Neural crest cell (in vitro differentiated cells): Measurements from ENCODE around the gene AATK. TPM values are rescaled to one million over a fixed set of nuclear protein-coding genes. Genes with fewer than 3 reads are reported as not detected.

Experiments
- DNase-seq: peaks from one replicate; pipeline ENCODE4 v3.0.0; 2021; ENCODE audit warnings: low read depth, mixed read lengths, low spot score
- H3K27ac Mint-ChIP-seq: one replicate; pipeline ENCODE4 v1.8.0; 2021; ENCODE audit warnings: mild to moderate bottlenecking, mixed read lengths; ENCODE audit not compliant: unreplicated experiment
- H3K27me3 Mint-ChIP-seq: 2 replicates; pipeline ENCODE4 v1.8.0; 2021; ENCODE audit warnings: low read depth, mild to moderate bottlenecking, mixed read lengths
- H3K36me3 Mint-ChIP-seq: 2 replicates; pipeline ENCODE4 v1.8.0; 2021; ENCODE audit warnings: low read depth, mild to moderate bottlenecking, mixed read lengths
- H3K4me1 Mint-ChIP-seq: 2 replicates; pipeline ENCODE4 v1.8.0; 2021; ENCODE audit warnings: mixed read lengths
- H3K4me3 Mint-ChIP-seq: one replicate; pipeline ENCODE4 v1.8.0; 2021; ENCODE audit warnings: mild to moderate bottlenecking, mixed read lengths
- H3K9me3 Mint-ChIP-seq: 2 replicates; pipeline ENCODE4 v1.8.0; 2021; ENCODE audit warnings: mixed read lengths
- total RNA-seq: library from RNA; stranded (reverse); gene quantifications from 2 replicates; pipeline ENCODE4 v1.2.1, GENCODE V29; 2021
- TF ChIP-seq, protein P1 (sequence below): fragments of 200-600 bp; sonication (generic); conservative IDR thresholded peaks from 2 replicates; pipeline ENCODE4 v1.5.0; 2021; ENCODE audit warnings: antibody characterized with exemption, mild to moderate bottlenecking

AATK gene
- total RNA-seq, 1 donor from 2014 or later = 6.0 TPM

DNA sequence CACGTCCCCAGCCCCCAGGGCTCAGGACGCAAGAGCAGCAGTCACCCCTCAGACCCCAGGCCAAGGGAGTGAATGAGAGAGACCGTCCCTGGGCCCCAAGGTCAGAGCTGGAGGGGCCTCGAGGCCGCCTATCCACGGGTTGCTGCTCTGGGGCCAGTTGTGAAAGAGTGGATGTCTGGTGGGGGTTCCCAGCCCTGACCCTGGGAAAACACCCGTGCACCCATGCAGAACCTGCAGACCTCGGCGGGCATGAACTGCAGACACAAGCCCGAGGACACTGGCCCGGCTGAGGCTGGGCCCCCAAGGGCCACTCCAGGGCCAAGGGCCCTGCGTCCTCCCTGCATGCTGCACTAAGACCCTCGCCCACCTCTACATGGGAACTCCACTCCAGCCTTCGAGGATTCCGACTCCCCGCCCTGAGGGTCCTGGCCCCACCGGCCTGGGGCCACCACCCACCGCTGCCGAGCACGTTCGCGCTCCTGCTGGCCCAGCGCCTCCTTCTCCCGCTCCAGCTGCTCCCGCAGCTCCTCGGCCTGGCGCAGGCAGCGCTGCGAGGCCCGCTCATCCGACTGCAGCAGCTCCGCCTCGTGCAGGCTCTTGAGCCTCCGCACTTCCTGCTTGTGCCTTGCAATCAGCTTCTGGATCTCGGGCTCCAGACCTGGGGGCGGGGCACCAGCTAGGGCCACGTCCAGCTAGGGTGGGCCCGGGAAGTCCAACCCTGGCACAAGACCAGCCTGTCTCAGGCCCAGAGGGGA, 27.6 kb upstream of the AATK start:
- TF ChIP-seq, protein P1, sequence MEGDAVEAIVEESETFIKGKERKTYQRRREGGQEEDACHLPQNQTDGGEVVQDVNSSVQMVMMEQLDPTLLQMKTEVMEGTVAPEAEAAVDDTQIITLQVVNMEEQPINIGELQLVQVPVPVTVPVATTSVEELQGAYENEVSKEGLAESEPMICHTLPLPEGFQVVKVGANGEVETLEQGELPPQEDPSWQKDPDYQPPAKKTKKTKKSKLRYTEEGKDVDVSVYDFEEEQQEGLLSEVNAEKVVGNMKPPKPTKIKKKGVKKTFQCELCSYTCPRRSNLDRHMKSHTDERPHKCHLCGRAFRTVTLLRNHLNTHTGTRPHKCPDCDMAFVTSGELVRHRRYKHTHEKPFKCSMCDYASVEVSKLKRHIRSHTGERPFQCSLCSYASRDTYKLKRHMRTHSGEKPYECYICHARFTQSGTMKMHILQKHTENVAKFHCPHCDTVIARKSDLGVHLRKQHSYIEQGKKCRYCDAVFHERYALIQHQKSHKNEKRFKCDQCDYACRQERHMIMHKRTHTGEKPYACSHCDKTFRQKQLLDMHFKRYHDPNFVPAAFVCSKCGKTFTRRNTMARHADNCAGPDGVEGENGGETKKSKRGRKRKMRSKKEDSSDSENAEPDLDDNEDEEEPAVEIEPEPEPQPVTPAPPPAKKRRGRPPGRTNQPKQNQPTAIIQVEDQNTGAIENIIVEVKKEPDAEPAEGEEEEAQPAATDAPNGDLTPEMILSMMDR = no peak
- Mint-ChIP-seq H3K9me3 (no peaks in the 10 kb centered on the region), H3K36me3 (no peaks in the 10 kb centered on the region), H3K27me3 (no peaks in the 10 kb centered on the region), H3K4me3 (no peak overlapping the region), H3K27ac (no peak overlapping the region), H3K4me1 (no peaks in the 10 kb centered on the region)
- DNase-seq = no peak

DNA sequence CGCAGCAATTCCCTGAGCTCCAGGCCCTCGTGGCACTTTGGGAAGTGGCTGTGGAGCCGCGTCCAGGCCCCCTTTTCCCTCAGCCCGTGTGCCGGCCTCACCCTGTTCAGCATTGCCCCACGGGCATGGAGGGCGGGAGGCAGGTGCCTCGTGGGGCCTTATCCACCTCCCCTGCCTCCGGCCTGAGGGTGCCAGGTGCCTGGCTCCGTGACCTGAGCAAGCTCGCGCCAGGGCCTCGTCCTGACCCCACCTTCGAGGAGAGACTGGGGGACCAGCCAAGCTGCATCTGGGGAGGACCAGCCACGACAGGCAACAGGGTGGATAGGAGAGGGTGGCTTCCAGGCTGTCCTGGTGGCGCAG, 27.0 kb upstream of the AATK start:
- Mint-ChIP-seq H3K36me3 (no peaks in the 10 kb centered on the region), H3K27me3 (no peaks in the 10 kb centered on the region), H3K4me3 (no peak overlapping the region), H3K9me3 (no peaks in the 10 kb centered on the region), H3K4me1 (no peaks in the 10 kb centered on the region), H3K27ac (no peak overlapping the region)
- TF ChIP-seq, protein P1 = no peak
- DNase-seq = no peak

GRCh38 chr17:81192386-81193050, 26.5 kb upstream of the AATK start:
- DNase-seq = no peak
- Mint-ChIP-seq H3K27ac (no peak overlapping the region), H3K36me3 (no peaks in the 10 kb centered on the region), H3K9me3 (no peaks in the 10 kb centered on the region), H3K4me3 (no peak overlapping the region), H3K27me3 (no peaks in the 10 kb centered on the region), H3K4me1 (no peaks in the 10 kb centered on the region)
- TF ChIP-seq, protein P1 = no peak

GRCh38 chr17:81191646-81192045, 25.6 kb upstream of the AATK start:
- Mint-ChIP-seq H3K9me3 (no peaks in the 10 kb centered on the region), H3K27me3 (no peaks in the 10 kb centered on the region), H3K4me3 (no peak overlapping the region), H3K36me3 (no peaks in the 10 kb centered on the region), H3K27ac (no peak overlapping the region), H3K4me1 (no peaks in the 10 kb centered on the region)
- no peak for DNase-seq
- TF ChIP-seq, protein P1 = no peak

GRCh38 chr17:81191116-81191515, 25.1 kb upstream of the AATK start:
- Mint-ChIP-seq H3K36me3 (no peaks in the 10 kb centered on the region), H3K4me1 (no peaks in the 10 kb centered on the region), H3K9me3 (no peaks in the 10 kb centered on the region), H3K27me3 (no peaks in the 10 kb centered on the region), H3K27ac (no peak overlapping the region), H3K4me3 (no peak overlapping the region)
- DNase-seq = no peak
- TF ChIP-seq, protein P1 = no peak
